ENCODE measurements around the gene ATAD3B. TPM values are rescaled to one million over a fixed set of nuclear protein-coding genes. Genes with fewer than 3 reads are reported as not detected.
"Not testable (repeated sequence)": the region's sequence is repeated elsewhere in the genome, so short reads cannot be mapped to it uniquely, and the experiment has no call there.

The ATAD3B gene
- total RNA-seq, 1 donor from 2014 or later: 44.3 TPM

DNA sequence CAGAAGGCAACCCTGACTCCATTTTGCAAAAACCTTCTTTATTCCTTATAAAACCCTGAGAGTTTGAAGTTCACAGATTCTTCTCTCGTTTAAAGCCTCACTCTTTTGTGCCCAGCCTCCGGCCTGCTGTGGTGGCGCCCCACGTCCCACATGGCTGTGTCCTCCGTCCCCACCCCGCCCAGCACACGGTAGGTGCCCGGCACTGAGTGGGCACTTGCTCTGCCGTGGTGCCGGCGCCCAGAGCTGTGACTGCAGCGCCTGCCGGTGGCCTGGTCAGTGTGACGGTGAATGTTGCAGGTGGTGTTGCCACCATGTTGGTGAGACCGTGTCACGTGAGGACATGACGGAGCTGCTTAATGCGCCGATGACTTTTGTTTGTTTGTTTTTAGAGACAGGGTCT lies 49.8 kb downstream of the ATAD3B start:
- DNase-seq (ENCODE audit: extremely low spot score, unreplicated experiment): no peak
- Mint-ChIP-seq H3K36me3 (no peaks in the 10 kb centered on the region), H3K4me1 (ENCODE audit: unreplicated experiment) (no peaks in the 10 kb centered on the region), H3K27ac (no peak overlapping the region), H3K4me3 (no peak overlapping the region), H3K27me3 (no peaks in the 10 kb centered on the region), H3K9me3 (no peaks in the 10 kb centered on the region)
- TF ChIP-seq, protein P1, sequence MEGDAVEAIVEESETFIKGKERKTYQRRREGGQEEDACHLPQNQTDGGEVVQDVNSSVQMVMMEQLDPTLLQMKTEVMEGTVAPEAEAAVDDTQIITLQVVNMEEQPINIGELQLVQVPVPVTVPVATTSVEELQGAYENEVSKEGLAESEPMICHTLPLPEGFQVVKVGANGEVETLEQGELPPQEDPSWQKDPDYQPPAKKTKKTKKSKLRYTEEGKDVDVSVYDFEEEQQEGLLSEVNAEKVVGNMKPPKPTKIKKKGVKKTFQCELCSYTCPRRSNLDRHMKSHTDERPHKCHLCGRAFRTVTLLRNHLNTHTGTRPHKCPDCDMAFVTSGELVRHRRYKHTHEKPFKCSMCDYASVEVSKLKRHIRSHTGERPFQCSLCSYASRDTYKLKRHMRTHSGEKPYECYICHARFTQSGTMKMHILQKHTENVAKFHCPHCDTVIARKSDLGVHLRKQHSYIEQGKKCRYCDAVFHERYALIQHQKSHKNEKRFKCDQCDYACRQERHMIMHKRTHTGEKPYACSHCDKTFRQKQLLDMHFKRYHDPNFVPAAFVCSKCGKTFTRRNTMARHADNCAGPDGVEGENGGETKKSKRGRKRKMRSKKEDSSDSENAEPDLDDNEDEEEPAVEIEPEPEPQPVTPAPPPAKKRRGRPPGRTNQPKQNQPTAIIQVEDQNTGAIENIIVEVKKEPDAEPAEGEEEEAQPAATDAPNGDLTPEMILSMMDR (conservative IDR thresholded peaks at IDR 0.05): no peak

DNA sequence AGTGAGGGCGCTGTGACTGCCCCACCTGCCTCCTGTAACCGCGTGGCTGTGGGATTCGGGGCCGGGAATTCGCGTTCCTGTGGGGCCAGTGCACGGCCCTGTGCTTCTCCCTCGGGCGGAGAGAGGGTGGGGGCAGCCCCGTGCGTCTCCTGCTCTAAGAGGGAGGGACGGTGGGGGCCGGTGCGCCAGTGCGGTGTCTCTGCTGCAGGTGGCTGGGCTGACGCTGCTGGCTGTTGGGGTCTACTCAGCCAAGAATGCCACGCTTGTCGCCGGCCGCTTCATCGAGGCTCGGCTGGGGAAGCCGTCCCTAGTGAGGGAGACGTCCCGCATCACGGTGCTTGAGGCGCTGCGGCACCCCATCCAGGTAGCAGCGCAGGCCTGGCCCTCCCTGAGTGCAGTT lies 51.0 kb downstream of the ATAD3B start:
- H3K27me3 Mint-ChIP-seq; H3K9me3 Mint-ChIP-seq; H3K27ac Mint-ChIP-seq; DNase-seq (ENCODE audit: extremely low spot score, unreplicated experiment); H3K4me3 Mint-ChIP-seq; H3K36me3 Mint-ChIP-seq; H3K4me1 Mint-ChIP-seq (ENCODE audit: unreplicated experiment): not testable (repeated sequence)

DNA sequence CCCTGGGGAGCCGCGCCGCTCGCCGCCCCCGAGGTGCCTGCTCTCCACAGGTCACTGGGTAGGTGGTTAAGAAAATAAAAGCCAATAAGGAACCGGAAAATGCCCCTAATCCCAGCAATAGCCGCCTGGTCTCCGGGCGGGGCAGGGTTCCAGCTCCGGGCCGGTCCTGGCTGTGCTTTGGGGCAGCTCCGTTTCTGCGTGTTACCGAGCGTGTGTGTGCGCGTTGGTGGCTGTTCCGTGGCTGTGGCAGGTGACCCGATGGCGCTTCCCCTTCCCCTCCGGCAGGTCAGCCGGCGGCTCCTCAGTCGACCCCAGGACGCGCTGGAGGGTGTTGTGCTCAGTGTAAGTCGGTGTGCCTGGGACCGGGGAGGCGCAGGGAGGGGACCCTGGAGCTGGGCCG lies 51.7 kb downstream of the ATAD3B start:
- H3K27me3 Mint-ChIP-seq; H3K9me3 Mint-ChIP-seq; DNase-seq (ENCODE audit: extremely low spot score, unreplicated experiment); H3K36me3 Mint-ChIP-seq; H3K4me3 Mint-ChIP-seq; H3K27ac Mint-ChIP-seq; H3K4me1 Mint-ChIP-seq (ENCODE audit: unreplicated experiment): not testable (repeated sequence)

DNA sequence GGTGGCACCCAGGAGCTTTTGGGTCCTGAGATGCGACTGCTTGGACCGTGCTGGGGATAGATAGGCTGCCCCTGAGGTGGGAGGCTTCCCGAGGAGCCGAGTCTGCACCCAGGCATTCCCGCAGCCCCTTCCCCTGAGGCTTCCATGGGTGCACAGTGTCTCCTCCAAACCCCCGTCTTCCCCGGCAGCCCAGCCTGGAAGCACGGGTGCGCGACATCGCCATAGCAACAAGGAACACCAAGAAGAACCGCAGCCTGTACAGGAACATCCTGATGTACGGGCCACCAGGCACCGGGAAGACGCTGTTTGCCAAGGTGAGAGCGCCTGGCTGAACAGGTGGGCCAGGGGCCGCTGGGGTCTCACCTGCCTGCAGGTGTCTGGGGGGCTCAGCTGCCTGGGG lies 52.1 kb downstream of the ATAD3B start:
- not testable (repeated sequence) for H3K4me3 Mint-ChIP-seq; H3K9me3 Mint-ChIP-seq; H3K4me1 Mint-ChIP-seq (ENCODE audit: unreplicated experiment); DNase-seq (ENCODE audit: extremely low spot score, unreplicated experiment); H3K27me3 Mint-ChIP-seq; H3K27ac Mint-ChIP-seq; H3K36me3 Mint-ChIP-seq

DNA sequence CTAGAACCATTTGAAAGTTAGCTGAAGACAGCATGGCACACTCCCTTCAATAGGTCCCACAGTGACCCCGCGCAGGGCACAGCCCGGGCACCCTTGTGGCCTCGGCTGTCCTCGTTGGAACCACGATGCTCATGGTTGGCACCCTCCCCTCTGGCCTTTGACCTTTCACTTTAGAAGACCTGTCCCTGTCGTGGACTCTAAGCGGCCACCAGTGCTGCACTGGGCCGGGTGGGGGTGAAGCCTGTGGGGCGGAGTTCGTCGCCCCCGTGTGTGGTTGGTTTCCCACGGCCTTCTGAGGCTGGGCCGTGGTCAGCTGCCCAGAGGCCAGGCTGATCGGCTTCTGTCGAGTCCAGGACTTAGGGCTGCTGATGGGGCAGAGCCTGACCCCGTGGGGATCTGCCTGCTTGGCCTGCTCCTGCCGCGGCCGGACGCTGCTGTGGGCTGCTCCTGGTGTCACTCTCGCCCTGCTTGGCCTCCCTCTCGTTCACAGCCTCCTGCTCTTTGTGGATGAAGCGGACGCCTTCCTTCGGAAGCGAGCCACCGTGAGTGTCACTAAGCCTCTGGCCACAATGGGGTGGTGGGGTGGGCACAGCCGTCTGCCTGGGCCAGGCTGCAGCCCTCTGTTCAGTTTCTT lies 53.3 kb downstream of the ATAD3B start:
- H3K9me3 Mint-ChIP-seq; H3K27me3 Mint-ChIP-seq; H3K4me1 Mint-ChIP-seq (ENCODE audit: unreplicated experiment); H3K27ac Mint-ChIP-seq; H3K4me3 Mint-ChIP-seq; DNase-seq (ENCODE audit: extremely low spot score, unreplicated experiment); H3K36me3 Mint-ChIP-seq: not testable (repeated sequence)

DNA sequence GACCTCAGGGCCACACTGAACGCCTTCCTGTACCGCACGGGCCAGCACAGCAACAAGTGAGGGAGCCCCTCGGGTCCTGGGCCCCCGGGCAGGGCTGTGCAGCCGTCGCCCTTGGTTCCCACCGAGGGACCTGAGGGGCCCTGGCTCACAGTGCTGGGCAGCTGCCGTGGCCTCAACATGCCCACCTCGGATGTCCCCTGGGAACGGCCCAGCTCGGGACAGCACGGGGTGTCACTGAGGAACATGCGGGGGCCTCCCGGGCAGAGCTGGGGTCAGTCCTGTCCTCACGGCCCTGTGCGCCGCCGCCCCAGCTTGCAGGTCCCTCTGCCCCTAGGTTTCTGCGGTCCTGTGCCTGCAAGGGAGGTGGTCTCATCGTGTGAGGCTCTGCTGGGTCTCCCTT lies 54.9 kb downstream of the ATAD3B start:
- not testable (repeated sequence) for H3K4me1 Mint-ChIP-seq (ENCODE audit: unreplicated experiment)

DNA sequence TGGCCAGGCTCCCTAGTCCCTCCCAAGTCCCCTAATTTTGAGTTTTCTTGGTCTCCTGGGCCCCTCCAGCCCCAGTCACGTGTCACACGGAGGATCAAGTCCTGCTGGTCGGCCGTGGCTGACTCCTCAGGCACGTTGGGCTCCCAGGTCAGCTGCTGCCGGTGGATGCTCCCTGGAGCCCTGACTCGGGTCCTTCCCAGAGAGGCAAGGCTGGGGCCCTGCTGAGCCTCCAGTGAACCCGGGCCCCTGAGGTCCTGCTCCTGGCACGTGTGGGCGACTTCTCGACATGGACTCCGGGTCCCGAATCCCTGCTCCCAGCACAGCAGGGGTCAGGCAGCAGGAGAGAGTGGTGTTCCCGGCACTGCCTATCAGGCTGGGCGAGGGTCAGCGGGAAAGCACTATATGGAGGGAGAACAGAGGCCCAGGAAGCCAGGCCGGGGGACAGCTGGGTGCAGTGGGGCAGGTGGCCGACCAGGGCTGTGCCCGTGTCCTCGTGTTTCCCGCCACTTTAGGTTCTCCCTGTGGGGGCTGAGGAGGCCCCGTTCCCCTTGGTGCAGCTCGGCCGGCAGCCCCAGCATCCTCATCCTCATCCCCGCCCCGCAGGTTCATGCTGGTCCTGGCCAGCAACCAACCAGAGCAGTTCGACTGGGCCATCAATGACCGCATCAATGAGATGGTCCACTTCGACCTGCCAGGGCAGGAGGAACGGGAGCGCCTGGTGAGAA lies 55.7 kb downstream of the ATAD3B start:
- no peak overlapping the region for H3K27ac Mint-ChIP-seq
- H3K9me3 Mint-ChIP-seq: peaks cover 5% of the 10 kb centered on the region
- no peak overlapping the region for H3K4me3 Mint-ChIP-seq
- peaks cover 12% of the 10 kb centered on the region for H3K36me3 Mint-ChIP-seq
- TF ChIP-seq, protein P1 (conservative IDR thresholded peaks at IDR 0.05): no peak
- no peaks in the 10 kb centered on the region for H3K4me1 Mint-ChIP-seq (ENCODE audit: unreplicated experiment)
- H3K27me3 Mint-ChIP-seq: no peaks in the 10 kb centered on the region
- DNase-seq (ENCODE audit: extremely low spot score, unreplicated experiment): no peak

More for the DNA sequence above, 54.9 kb downstream of the ATAD3B start:
- not testable (repeated sequence) for H3K27ac Mint-ChIP-seq; DNase-seq (ENCODE audit: extremely low spot score, unreplicated experiment); H3K4me3 Mint-ChIP-seq; H3K36me3 Mint-ChIP-seq; H3K9me3 Mint-ChIP-seq; H3K27me3 Mint-ChIP-seq

DNA sequence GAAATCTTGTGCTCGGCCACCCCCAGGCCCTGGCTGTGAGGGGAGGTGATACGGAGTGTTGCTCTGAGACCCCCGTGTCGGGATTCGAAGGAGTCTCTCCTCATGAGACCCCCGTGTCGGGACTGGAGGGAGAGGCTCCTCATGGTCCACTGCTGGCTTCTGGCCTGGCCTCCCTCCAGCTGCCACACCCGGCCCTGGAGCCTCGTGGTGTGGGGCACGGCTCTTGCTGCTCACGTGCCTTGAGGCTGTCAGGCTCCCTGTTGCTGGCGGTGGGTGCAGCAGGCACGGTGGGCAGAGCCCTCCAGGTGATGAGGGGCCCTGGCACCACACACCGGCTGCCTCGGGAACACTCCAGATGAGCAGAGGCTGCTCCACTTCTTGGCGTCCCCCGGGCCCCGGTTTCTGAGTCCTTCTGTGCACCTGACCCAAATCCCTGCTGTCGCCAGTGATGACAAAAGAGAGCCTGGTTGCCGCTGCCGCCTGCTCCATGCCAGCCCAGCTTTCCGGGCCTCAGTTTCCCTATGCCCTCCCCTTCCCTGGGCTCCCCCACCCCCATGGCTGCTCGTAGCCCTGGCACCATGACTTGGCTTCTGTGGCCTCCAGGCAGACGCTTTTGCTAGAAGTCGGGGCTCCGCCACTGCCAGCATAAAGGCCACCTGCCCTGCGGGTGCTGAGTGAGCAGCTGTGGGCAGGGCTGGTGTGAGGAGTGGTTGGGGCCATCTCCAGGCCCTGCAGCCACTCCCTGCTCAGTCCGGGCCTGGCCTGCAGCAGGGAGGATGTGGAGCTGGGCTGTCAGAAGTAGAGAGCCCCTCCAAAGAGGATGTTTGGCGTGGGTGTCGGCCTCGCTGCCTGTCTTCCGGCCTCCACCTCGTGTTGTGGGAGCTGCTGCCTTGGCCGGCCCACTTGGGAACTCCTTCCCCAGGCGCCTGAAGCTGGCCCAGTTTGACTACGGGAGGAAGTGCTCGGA lies 57.0 kb downstream of the ATAD3B start:
- no peaks in the 10 kb centered on the region for H3K4me1 Mint-ChIP-seq (ENCODE audit: unreplicated experiment)
- no peak overlapping the region for H3K4me3 Mint-ChIP-seq
- no peak overlapping the region for H3K27ac Mint-ChIP-seq
- TF ChIP-seq, protein P1 (conservative IDR thresholded peaks at IDR 0.05): no peak
- peaks cover 13% of the 10 kb centered on the region for H3K36me3 Mint-ChIP-seq
- peaks cover 5% of the 10 kb centered on the region for H3K9me3 Mint-ChIP-seq
- DNase-seq (ENCODE audit: extremely low spot score, unreplicated experiment): no peak
- no peaks in the 10 kb centered on the region for H3K27me3 Mint-ChIP-seq
